ENCODE measurements around the gene FAAP20. TPM values are rescaled to one million over a fixed set of nuclear protein-coding genes. Genes with fewer than 3 reads are reported as not detected.

Gene FAAP20
- total and polyA plus RNA-seq, 4 donors, result 5.6 to 31.5 (median 15.7) TPM

- TF ChIP-seq REST (IDR thresholded peaks at IDR 0.05), result no peak
- TF ChIP-seq HNF4A (conservative IDR thresholded peaks at IDR 0.05), result no peak
- no peak for TF ChIP-seq RXRA (IDR thresholded peaks at IDR 0.05)
Observed at GRCh38 chr1:2176615-2177014, 18.0 kb downstream of the FAAP20 start (continued).

- Histone ChIP-seq H3K36me3 (ENCODE audit: control insufficient read depth in 4 of 4, insufficient read depth in 3 of 4, low read depth in 1 of 4, low read length in 3 of 4) (peaks cover 0 to 22% (median 7%) of the 10 kb centered on the region in 4 donors), H3K4me3 (ENCODE audit: low read depth in 1 of 3, low read length in 3 of 3) (no peak overlapping the region), H3K9me3 (ENCODE audit: control insufficient read depth in 4 of 4, low read length in 3 of 4) (no peaks in the 10 kb centered on the region), H3K9ac (ENCODE audit: low read depth in 1 of 2, low read length in 2 of 2) (no peak overlapping the region), H3K4me1 (ENCODE audit: control insufficient read depth in 4 of 4, insufficient read depth in 4 of 4, low read length in 3 of 4) (no peaks in the 10 kb centered on the region), H3K27me3 (ENCODE audit: control insufficient read depth in 4 of 4, insufficient read depth in 4 of 4, low read length in 3 of 4) (no peaks in the 10 kb centered on the region), H3K27ac (ENCODE audit: low read depth in 1 of 2, low read length in 2 of 2) (no peak overlapping the region)
- TF ChIP-seq REST (IDR thresholded peaks at IDR 0.05), result no peak
- no peak for TF ChIP-seq NR2F2 (IDR thresholded peaks at IDR 0.05)
- TF ChIP-seq TAF1 (conservative IDR thresholded peaks at IDR 0.05), result no peak
- TF ChIP-seq JUND (IDR thresholded peaks at IDR 0.05), result no peak
- no peak for TF ChIP-seq ATF3 (IDR thresholded peaks at IDR 0.05)
- TF ChIP-seq FOXA2 (IDR thresholded peaks at IDR 0.05), result no peak
- no peak for TF ChIP-seq FOXA1 (IDR thresholded peaks at IDR 0.05)
- TF ChIP-seq HNF4G (IDR thresholded peaks at IDR 0.05), result no peak
- 95% methylated on average over 42 of the region's 42 CpGs for WGBS
- no peak for DNase-seq (ENCODE audit: low spot score)
Observed at GRCh38 chr1:2175681-2176454, 18.7 kb downstream of the FAAP20 start.

- no peak for TF ChIP-seq REST (IDR thresholded peaks at IDR 0.05)
- WGBS, result 90% methylated on average over 9 of the region's 9 CpGs
- no peak overlapping the region for H3K4me3 ChIP-seq (ENCODE audit: low read depth in 1 of 3, low read length in 3 of 3)
- H3K9me3 ChIP-seq (ENCODE audit: control insufficient read depth in 4 of 4, low read length in 3 of 4), result no peaks in the 10 kb centered on the region
- H3K27ac ChIP-seq (ENCODE audit: low read depth in 1 of 2, low read length in 2 of 2), result no peak overlapping the region
- no peaks in the 10 kb centered on the region for H3K27me3 ChIP-seq (ENCODE audit: control insufficient read depth in 4 of 4, insufficient read depth in 4 of 4, low read length in 3 of 4)
- H3K36me3 ChIP-seq (ENCODE audit: control insufficient read depth in 4 of 4, insufficient read depth in 3 of 4, low read depth in 1 of 4, low read length in 3 of 4), result peaks cover 0 to 22% (median 9%) of the 10 kb centered on the region in 4 donors
- H3K9ac ChIP-seq (ENCODE audit: low read depth in 1 of 2, low read length in 2 of 2), result no peak overlapping the region
- no peaks in the 10 kb centered on the region for H3K4me1 ChIP-seq (ENCODE audit: control insufficient read depth in 4 of 4, insufficient read depth in 4 of 4, low read length in 3 of 4)
- DNase-seq (ENCODE audit: low spot score), result no peak
Observed at GRCh38 chr1:2175055-2175414, 19.5 kb downstream of the FAAP20 start.
